ENCODE results near the gene WIPF3.

The WIPF3 gene

GRCh38 chr7:29809533-29810155 is 3.3 kb downstream of the WIPF3 start:
- no peak for DNase-seq

- DNase-seq, result no peak
Observed at GRCh38 chr7:29810297-29810696, 4.0 kb downstream of the WIPF3 start.

- DNase-seq, result no peak
Observed at GRCh38 chr7:29810813-29811482, 4.6 kb downstream of the WIPF3 start.

GRCh38 chr7:29811586-29811985 is 5.3 kb downstream of the WIPF3 start:
- no peak for DNase-seq

GRCh38 chr7:29812185-29812876 is 6.0 kb downstream of the WIPF3 start:
- DNase-seq, result no peak

- DNase-seq, result no peak
Observed at GRCh38 chr7:29815181-29816105, 9.1 kb downstream of the WIPF3 start.

GRCh38 chr7:29818308-29818707 is 12.0 kb downstream of the WIPF3 start:
- no peak for DNase-seq

GRCh38 chr7:29825775-29826529 is 19.6 kb downstream of the WIPF3 start:
- no peak for DNase-seq

- DNase-seq, result no peak
Observed at GRCh38 chr7:29826530-29826822, 20.2 kb downstream of the WIPF3 start.

GRCh38 chr7:29826904-29827303 is 20.6 kb downstream of the WIPF3 start:
- no peak for DNase-seq

- no peak for DNase-seq
Observed at GRCh38 chr7:29831705-29832104, 25.4 kb downstream of the WIPF3 start.

GRCh38 chr7:29833929-29834328 is 27.6 kb downstream of the WIPF3 start:
- DNase-seq, result no peak

- no peak for DNase-seq
Observed at GRCh38 chr7:29835718-29836117, 29.4 kb downstream of the WIPF3 start.

GRCh38 chr7:29839302-29839701 is 33.0 kb downstream of the WIPF3 start:
- no peak for DNase-seq

GRCh38 chr7:29839921-29840320 is 33.6 kb downstream of the WIPF3 start:
- DNase-seq, result no peak

GRCh38 chr7:29840701-29841100 is 34.4 kb downstream of the WIPF3 start:
- no peak for DNase-seq

GRCh38 chr7:29841926-29842701 is 35.8 kb downstream of the WIPF3 start:
- no peak for DNase-seq

GRCh38 chr7:29843093-29843492 is 36.8 kb downstream of the WIPF3 start:
- DNase-seq, result no peak

GRCh38 chr7:29843726-29844125 is 37.4 kb downstream of the WIPF3 start:
- DNase-seq, result no peak

- DNase-seq, result no peak
Observed at GRCh38 chr7:29844559-29844958, 38.3 kb downstream of the WIPF3 start.

- no peak for DNase-seq
Observed at GRCh38 chr7:29847496-29847895, 41.2 kb downstream of the WIPF3 start.

GRCh38 chr7:29847916-29848315 is 41.6 kb downstream of the WIPF3 start:
- no peak for DNase-seq
